Activated CD4-positive, alpha-beta T cell treated with anti-CD3 and anti-CD28 coated beads, Interleukin-2, amount 50 U/mL, for 4 hours (primary cell): ENCODE data around the gene DKK2.

Experiments
- DNase-seq, 2 experiments: peaks; one replicate each; pipeline ENCODE4 v3.0.0-alpha.2; 2020

DKK2 gene, protein sequence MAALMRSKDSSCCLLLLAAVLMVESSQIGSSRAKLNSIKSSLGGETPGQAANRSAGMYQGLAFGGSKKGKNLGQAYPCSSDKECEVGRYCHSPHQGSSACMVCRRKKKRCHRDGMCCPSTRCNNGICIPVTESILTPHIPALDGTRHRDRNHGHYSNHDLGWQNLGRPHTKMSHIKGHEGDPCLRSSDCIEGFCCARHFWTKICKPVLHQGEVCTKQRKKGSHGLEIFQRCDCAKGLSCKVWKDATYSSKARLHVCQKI

DNA sequence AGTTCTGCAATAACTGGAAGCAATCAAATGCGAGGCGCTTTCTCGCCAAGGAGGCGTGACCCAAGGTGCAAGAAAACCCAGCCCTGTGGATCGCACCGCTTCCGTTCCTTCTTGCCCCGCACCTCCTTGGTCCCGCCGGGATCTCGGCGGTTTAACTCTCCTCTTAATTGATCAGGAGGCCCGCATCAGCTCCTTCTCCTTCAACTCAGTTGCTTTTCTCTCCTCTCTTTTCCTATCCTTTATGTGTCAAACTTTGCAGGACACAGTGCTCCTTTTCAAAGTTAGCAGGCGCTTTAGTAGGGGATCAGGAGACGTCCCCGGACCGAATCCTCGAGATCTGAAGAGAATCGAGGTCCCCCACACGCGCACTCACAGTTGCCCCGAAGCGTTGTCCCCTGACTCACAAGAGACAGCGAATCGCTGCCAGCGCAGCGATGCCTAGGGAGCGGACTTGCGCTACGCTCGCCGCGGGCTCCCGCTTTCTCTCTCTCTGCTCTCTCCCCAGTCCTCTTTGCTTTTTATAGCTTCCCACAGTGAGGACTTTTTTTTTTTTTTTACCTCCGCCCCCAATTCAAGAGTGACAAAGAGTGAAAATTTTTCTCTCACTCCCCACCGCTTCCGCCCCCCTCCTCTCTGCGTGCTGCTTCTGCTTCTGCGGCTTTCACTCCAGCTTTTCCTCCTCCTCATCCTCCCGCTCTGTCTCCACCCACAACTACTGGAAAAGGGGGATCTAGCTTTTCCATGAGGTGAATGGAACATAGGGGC lies at the start of gene DKK2:
TSS of gene DKK2 (minus strand) at position 495 of the 765 bp plus-strand sequence. CDS start 722 bp downstream, outside the sequence.
- no peak for DNase-seq

DNA sequence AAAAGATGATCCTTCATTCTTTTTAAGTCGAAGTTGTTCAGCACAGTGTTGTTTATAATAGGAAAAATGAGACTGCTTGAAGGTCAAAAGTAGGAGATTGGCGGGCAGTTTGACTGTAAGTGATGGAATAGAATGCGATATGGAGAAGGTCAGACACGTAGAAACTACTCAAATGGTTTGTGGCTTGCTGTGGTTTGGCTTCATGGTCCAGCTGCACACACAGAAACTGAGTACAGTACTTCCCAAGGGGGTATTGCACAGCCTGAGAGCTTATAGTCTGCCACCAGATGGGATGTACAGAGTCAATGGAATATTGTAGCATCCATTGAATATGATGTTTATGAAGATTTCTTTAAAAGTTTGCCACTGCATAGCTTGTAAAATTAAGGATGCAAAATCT lies 41.1 kb upstream of the DKK2 start:
- DNase-seq = no peak

DNA sequence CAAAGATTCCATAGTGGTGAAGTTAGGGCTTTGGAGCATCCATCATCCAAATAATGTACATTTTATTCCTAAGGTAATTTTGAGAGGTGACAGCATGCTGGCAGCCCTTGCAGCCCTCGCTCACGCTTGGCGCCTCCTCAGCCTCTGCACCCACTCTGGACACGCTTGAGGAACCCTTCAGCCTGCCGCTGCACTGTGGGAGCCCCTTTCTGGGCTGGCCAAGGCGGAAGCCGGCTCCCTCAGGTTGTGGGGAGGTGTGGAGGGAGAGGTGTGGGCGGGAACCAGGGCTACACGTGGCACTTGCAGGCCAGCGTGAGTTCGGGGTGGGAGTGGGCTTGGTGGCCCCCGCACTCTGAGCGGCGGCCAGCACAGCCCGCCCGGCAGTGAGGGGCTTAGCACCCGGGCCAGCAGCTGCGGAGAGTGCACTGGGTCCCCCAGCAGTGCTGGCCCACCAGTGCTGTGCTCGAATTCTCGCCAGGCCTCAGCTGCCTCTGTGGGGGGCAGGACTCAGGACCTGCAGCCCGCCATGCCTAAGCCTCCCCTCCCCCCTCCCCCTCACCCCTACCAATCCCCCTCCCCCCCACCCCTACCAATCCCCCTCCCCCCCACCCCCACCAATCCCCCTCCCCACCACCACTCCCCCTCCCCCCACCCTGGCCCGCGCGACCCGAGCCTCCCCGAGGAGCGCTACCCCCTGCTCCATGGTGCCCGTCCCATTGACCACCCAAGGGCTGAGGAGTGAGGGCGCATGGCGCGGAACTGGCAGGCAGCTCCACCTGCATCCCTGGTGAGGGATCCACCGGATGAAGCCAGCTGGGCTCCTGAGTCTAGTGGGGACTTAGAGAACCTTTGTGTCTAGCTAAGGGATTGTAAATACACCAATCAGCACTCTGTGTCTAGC lies 37.0 kb upstream of the DKK2 start:
- no peak for DNase-seq

DNA sequence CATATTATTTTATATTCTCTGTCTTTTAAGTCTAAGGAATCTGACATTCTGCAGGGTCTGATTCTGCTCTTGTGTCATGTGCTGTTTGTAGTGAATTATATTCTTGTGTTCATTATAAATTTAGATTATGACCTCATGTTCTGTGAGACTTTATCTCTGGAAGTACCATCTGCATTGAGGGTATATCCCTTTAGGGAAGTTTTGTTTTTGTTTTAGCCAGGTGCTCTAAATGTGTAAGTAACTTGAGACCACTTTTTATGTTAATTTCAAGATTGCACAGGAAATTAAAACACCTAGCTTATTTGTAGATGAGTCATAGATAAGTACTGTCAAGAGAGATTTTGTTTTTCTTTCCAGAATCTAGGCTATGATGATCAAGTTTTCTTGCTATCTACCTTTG lies 35.0 kb upstream of the DKK2 start:
- DNase-seq = no peak

DNA sequence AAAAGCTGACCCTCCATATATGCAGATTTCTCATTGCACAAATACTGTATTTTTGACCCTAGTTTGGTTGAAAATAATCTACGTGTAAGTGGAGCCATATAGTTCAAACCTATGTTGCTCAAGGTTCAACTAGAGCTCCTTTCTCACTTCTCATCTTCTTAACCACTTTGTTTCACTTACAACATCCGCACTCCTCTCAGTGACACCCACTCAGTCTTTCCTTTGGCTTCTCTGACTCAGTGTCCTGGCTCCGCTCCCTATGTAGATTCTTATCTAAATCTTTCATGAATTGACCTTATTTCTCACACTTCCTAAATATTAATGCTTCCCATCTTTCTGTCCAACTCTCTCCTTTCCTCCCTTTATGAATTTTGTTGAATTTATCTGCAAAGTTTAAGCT lies 32.9 kb upstream of the DKK2 start:
- no peak for DNase-seq

DNA sequence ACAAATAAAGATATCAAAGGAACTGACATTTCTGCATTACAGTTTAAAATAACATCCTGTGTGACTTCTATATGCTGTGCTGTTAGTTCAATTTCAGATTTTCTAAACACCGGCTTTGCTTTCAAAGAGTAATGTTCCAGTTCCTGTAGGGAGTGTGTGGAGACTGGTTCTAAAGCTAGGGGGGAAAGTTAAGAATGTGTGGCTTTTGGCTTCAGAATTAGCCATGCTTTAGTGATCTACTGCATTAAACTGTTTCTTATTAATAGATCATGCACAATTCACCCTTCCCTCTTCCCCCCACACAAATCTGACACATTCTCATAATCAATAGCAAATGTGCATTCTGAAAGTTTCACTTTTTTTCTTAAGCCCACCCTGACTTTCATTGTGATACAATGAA lies 32.0 kb upstream of the DKK2 start:
- no peak for DNase-seq

DNA sequence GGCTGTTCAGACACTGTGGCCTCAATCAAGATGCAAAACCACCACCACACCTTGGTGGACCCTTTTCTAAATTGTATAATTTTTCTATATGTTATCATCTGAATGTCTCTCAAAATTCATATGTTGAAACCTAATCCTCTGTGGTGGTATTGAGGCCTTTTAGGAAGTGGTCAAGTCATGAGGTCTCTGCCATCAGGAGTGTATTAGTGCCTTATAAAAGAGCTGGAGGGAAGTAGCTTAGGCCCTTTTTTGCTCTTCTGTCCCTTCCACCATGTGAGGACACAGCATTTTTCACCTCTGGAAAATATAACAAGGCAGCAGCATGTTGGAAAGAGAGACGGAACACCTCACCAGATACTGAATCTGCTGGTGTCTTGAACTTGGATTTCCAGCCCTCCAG lies 30.5 kb upstream of the DKK2 start:
- no peak for DNase-seq

DNA sequence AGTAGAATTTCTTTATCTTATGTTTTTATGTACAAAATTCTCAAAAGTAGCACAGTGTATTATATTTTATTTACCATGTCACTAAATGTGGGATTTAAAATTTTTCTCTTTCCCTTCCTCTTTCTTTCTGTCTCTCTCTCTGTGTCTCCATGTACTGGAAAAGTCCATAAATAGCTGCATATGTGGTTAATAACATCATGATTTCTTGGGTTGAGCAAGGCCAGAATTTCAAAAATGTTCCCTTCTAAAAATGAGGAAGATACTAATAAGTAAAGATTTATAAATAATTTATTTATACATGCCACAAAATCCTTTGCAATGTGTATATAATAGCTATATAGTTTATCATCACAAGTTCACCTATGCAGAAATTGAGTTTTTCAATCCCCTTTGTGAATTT lies 29.1 kb upstream of the DKK2 start:
- DNase-seq = no peak

DNA sequence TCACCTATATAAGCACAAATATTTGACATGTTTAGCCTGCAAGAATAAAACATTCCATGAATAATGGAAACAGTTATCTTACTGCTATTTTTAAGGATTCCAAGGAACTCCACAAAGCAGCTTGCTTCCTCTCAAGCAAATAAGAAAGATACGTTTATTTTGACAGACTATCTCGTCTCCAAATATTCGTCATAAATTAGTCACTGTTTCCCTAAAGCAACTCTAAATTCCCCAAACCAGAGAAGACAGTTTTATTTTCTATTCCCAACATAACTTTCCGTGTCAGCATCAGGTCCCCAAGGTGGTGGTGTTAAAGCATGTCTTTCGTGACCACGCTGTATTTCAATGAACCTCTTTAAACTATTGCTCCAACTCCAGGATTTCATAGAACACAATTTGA lies 24.3 kb upstream of the DKK2 start:
- DNase-seq = no peak

DNA sequence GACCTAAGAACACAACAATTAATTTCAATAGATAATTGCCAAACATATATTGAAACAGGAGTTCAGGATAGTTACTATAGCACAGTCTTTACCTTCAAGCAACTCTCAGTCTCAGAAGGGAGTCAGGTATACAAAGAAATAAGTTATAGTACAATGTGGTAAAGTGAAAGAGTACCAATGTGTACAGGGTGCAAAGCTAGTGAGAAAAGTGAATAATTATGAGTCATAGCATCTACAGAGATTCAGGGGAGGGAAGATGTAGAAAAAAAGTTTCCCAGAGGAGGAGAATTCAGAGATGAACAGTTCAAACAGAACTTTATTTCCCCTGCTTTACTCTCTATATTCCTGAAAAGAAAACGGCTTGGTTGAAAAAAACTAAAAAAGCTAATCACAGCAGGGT lies 22.7 kb upstream of the DKK2 start:
- no peak for DNase-seq

DNA sequence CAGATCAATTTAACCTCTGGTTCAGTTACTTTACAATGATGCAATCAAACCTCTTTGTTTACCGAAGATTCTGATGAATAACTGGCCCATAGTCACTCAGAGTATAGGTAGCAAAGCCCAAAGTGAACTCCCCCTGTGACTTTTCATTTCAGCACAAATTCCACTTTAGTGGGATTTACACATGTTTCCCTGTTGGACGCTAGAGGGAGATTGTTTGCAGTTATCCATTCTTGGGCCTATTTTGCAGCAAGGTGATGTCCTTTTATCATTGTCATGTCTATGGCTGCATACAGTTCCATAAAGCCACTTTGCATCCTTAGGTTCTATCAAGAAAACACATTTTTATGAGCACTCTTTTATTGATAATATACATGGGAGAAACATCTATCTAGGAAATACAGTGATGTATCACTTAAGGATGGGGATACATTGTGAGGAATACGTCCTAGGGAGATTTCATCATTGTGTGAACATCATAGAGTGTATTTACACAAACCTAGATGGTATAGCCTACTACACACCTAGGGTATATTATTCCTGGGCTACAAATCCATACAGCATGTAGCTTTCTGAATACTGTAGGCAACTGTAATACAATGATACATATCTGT lies 14.5 kb upstream of the DKK2 start:
- DNase-seq = no peak

DNA sequence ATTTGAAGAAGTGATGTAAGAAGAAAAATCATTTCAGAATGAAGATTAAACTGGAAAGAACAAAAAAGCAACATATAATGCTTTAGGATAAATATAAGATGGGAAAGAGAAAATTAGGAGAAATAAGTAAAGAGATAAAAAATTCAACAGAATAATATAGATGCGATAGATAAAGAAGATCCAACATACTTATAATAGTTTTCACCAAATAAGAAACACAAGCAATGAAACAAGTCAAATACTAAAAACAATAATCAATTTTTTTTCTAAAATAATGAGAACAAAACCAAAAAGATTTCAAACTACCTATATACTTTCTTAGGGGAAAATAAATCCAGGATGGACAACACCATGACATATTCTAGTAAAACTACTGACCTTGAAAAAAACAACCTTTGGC lies 10.1 kb upstream of the DKK2 start:
- DNase-seq = no peak

DNA sequence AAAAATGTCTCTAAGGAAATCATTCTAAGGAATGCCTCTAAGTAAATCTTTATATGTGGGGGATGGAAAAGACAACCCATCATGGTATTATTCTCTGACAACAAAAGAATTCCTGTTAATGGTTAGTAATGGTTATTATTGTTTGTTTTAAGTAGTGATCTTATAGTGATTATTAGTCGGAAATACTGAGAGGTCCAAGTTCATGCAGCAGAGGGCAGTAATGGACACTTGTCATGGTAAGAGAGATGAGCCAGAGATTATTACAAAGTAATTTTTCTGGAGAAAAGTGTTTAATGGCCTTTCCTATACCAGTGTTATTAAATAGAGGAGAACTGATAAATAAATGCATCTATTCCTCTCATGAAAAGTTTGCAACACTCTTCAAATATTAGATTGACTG lies 8.1 kb upstream of the DKK2 start:
- no peak for DNase-seq

DNA sequence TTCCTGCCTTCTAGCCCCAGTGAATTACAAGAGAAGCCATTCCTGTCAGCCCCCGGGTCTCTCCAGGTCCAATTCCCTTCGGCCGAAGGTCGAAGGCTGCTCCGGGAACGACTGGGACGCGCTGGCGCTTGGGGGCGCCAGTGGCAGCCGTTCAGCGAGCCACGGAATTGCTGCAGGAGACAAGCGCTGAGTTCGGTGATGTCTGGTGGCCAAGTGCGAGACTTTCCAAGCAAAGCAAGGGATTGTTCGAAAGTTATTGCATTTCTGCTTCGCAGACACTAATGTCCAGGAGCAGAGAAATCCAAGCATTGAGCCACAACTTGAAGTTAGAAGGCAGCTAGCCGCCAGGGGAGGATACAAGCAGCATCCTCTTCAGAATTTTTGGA lies 1.1 kb upstream of the DKK2 start:
- no peak for DNase-seq

DNA sequence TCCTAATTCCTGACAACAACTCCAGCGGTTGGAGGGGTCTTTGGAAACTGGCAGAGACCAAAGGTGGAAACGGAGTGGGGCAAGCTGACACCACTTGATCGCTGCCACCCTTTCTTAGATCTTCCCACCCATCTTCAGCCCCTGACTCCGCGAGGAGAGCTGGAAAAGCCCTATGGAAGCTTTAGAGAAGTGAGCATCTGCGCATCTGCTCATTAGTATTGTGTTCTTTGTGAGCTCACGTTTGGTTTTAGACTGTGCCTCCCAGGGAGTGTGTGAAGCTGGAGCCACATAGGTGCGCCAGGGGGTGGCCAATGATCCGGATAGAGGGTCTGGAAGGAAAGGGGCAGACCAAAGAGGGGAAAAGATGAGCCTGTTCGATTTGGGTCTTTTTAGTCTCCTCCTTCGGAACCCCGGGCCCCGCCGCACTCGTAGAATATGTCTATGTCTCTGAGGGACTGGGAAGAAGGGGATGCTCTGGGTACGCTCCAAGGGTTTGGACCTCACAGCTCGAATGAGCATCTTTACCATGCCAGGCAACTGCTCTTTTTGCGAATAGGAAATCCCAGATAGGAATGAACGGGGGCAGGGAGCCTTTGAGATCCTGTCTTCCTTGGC lies 578 bp upstream of the DKK2 start:
- DNase-seq = no peak

DNA sequence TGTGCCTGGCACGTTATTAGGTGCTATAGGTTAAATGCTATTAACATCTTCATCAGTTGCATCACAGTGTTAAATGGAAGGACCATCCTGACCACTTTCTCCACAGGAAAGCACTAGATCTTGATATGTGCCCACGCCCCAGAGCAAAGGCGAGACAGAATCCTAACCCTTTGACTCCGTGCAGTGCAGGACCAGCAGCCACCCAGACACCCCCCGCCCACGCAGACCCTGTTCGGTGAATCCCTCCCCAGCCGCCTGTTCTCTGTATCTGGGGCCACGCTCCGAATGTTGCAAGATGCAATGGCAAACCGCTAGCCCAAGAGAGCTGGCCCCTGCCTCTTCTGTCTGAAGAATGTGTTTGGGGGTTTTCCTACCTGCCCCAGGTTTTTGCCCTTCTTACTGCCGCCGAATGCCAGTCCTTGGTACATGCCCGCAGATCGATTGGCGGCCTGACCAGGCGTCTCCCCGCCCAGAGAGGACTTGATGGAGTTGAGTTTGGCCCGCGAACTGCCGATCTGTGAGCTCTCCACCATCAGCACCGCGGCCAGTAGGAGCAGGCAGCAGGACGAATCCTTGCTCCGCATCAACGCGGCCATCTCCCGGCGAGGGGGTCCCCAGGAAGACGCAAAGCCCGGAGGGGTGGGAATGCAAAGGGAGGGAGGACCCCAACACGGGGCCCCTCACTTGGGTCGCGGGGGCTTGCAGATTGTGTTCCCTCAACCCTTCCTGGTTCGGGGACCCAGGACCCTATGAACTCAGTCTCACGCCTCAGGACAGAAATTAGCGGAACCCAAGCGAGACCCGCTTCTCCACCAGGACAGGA lies 906 bp downstream of the DKK2 start:
- no peak for DNase-seq

DNA sequence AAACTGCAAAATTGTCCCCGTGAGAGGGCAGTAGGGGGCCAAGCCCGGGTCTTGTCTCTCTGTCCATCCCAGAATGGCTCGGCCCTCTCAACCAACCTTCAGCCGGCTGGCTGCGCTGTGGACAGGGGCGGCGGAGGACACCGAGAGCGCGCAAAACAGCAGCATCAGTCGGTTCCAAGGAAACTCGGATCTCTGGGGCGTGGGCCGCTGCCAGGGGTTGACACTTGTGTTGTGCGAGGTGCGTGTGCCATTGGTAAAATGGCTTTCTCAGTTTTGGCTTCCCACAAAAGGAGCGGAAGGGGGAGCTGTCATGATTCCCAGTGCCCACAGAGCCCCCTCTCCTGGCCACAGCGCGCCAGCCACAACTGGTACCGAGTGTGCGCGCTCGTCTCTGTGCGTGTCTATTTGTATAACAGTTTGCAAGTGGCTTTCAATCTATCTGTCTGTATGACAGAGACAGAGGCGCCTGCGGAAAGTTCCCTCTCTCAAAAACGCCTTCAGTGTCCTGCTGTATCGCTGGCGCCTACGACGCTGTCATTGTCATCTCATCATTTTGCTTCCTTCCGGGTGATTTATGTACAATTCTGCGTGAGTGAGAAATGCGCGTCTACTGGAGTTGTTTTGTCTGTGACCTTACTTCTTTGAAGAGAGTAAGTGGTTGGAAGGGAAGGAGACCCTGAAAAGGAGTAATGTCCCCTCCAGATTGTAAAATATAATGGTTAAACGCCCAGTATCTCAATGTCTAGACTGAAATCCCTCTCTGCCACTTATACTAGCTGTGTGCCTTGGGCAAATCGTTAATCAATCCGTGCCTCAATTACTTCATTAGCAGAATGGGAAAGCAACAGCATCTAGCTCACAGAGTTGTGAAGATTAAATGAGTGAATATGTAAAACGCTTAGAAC lies 1.8 kb downstream of the DKK2 start:
- DNase-seq = no peak

DNA sequence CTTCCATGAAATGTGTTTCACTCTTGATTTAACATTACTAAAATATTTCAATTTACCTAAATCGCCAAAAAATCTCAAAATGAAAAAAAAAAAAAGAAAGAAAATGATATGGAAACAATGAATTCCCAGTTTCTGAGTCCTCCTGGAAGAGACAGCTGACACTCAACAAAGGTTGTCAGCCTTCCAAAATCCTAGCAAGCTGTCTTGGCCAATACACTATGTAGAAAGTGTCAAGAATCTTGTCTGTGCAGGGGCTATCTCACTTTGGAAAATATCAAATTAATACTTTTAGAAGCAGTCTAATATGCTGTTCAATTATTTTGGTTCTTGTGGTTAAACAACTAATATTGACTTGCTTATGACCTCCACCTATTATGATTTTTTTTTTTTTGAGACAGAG lies 8.7 kb downstream of the DKK2 start:
- DNase-seq = no peak

DNA sequence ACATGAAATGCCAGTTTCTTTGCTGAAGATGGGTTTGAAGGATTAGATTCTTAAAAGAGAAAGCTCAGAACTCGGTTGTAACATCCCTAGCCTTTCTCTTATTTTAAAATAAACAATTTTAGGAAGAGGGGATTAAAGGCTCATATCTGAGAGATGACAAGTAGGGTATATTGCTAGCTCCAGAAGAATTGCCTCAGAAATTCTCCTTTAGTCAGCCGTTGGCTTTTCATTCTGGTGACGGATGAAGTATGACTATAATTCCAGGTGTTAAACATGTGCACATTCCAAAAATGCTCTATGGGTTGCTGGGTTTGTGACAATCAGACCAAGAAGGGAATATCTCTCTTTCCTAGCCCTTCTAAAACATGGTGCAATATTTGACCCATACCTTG lies 17.8 kb downstream of the DKK2 start:
- DNase-seq = no peak

DNA sequence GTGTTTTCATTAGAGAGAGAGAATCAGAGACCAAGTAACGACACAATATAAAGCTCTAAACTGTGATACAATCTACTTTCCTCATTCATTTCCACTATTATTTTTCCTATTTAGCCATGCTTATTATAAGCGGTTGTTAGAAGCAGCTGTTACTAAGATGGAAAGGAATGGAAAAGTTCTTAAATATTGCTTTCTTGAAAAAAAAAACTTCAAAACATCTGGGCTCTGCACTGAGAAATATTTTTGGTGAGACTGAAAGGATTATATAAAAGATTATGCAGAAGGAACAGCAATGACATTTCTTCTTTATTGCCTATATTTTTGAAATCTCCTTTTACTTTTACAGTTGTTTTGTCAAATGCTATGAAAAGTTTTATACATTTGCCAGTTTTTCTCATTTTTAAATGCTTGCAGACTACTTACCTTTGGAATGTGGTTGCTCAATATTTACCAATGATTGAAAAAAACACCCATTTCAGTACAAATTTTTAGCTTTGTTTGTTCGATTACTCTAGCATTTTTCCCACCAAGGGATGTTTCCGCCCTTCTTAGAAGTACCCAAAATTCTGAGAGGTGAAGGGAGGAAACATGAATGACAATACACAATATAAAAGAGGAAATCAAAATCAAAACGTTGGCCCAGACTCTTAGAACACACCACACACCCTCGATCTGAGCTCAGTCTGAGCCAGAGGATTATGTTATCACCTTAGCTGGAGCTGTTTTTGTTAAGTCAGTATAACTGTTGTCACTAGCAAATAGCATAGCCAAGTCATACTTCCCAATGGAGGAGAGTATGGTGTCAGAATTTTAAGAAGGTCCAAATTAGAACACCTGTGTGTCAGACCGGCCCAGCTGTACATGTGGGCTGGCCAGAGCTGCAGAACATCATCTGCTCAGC lies 18.4 kb downstream of the DKK2 start:
- DNase-seq = no peak
